HepG2 (cell line): ENCODE measurements around the gene AKT3. TPM values are rescaled to one million over a fixed set of nuclear protein-coding genes. Genes with fewer than 3 reads are reported as not detected.

Experiments
- polyA plus RNA-seq, 8 experiments: library from polyadenylated mRNA; depleted of rRNA in 3 of 8; stranded (reverse) in 7 of 8; unstranded in 1 of 8; fragments of >200 nt; fragmentation: Illumina TruSeq in 4 of 8; extraction: Trizol in 4 of 8; gene quantifications; 2 replicates each; pipeline versions ENCODE4 v1.2.1 to v1.2.3, GENCODE V29; 2011 to 2016; ENCODE audit warnings: low read depth in 4 of 8, missing spikeins in 1 of 8, mixed read lengths in 1 of 8; ENCODE audit not compliant: insufficient read depth in 1 of 8
- total RNA-seq, 5 experiments: library from RNA; depleted of rRNA; stranded (reverse); fragments of >200 nt; fragmentation: Illumina TruSeq; extraction: Trizol; gene quantifications; 2 replicates each; pipeline ENCODE4 v1.2.3, GENCODE V29; 2016; ENCODE audit warnings: low read depth in 1 of 5

AKT3 gene
- total and polyA plus RNA-seq, 2 of the 13 experiments (the other 11 are each of a cell fraction or from before 2014, with no cell fraction given) = 0.07 TPM

Other genes starting within 250 kb of the AKT3 start
- gene ZBTB18, start 201.0 kb upstream of the AKT3 start, total RNA-seq (2016; rRNA removed; fragmentation: Illumina TruSeq; extraction: Trizol) = 3.1 TPM in 2 replicates
- 4.3 and 4.4 TPM in 2 replicates for gene ZBTB18, start 201.0 kb upstream of the AKT3 start, polyA plus RNA-seq (2011; rRNA removed)